ENCODE results near the gene GSG1L. TPM values are rescaled to one million over a fixed set of nuclear protein-coding genes. Genes with fewer than 3 reads are reported as not detected.

Gene GSG1L
- polyA plus RNA-seq, 1 donor (not counting 4 experiments of a cell fraction or from before 2014, with no cell fraction given), result not detected

DNA sequence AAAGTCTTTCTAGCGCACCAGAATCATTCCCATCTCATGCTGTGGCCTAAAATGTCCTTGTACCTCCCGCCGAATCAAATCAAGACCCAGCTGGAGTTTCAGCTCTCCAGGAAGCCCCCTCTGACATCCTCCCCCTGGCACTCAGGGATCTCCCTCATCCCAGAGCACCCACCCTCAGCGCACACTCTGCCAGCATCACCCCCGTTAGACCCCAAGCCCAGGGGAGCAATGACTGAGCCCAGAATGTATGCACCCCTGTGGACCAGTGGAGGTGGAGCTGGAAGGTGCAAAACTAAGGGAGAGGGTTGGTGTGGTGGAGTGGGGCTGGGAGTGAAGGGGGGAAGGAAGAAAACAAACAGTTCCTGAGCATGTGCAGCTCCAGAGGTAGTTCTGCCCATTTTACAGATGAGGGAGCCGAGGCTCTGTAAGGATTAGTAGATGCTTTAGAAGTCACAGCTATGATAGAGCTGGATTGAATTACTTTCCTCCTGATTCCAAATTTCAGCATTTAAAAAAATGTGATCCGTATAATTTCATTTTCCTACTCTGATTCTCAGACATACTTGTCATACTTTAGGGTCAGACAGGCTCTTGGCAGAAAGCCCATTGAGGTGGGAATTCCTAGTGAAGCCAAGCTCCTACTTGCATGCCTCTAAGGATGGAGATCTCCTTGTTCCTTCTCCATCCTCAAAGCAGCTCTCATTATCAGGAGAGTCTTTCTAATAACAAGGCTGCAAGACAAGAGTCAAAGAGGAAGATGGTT is 270.8 kb downstream of the GSG1L start:
- dilution Hi-C loops (cut with MboI; ENCODE audit: extremely low pct_ligation_motif_present, low sequenced_read_pairs), result no loop called here
- Histone ChIP-seq H3K27me3 (ENCODE audit: control insufficient read depth, extremely low read depth, insufficient read depth, low read length) (no peaks in the 10 kb centered on the region), H2AFZ (ENCODE audit: control insufficient read depth, low read length) (no peak overlapping the region), H3K4me1 (ENCODE audit: control insufficient read depth, extremely low read depth, insufficient read depth, low read length) (no peaks in the 10 kb centered on the region), H3K9me3 (ENCODE audit: control insufficient read depth, low read depth, low read length) (no peaks in the 10 kb centered on the region), H3K9ac (ENCODE audit: control insufficient read depth, extremely low read depth, insufficient read depth, low read length) (no peak overlapping the region), H4K20me1 (ENCODE audit: control insufficient read depth, extremely low read depth, insufficient read depth, low read length) (no peaks in the 10 kb centered on the region), H3K4me3 (ENCODE audit: control insufficient read depth in 2 of 3, extremely low read depth in 1 of 3, insufficient read depth in 2 of 3, low read depth in 1 of 3, low read length in 3 of 3) (no peak overlapping the region), H3K4me2 (ENCODE audit: control insufficient read depth, extremely low read depth, insufficient read depth, low read depth, low read length) (no peak overlapping the region), H3K79me2 (ENCODE audit: control insufficient read depth, insufficient read depth, low read length) (no peaks in the 10 kb centered on the region), H3K36me3 (ENCODE audit: control insufficient read depth in 2 of 2, extremely low read depth in 1 of 2, insufficient read depth in 2 of 2, low read length in 2 of 2) (no peaks in the 10 kb centered on the region), H3K27ac (ENCODE audit: control insufficient read depth, insufficient read depth, low read length) (no peak overlapping the region), H3K9me1 (ENCODE audit: control insufficient read depth, extremely low read depth, insufficient read depth, low read length) (no peaks in the 10 kb centered on the region)
- no peak for DNase-seq (ENCODE audit: low read depth, low spot score)
- TF ChIP-seq, protein P1, sequence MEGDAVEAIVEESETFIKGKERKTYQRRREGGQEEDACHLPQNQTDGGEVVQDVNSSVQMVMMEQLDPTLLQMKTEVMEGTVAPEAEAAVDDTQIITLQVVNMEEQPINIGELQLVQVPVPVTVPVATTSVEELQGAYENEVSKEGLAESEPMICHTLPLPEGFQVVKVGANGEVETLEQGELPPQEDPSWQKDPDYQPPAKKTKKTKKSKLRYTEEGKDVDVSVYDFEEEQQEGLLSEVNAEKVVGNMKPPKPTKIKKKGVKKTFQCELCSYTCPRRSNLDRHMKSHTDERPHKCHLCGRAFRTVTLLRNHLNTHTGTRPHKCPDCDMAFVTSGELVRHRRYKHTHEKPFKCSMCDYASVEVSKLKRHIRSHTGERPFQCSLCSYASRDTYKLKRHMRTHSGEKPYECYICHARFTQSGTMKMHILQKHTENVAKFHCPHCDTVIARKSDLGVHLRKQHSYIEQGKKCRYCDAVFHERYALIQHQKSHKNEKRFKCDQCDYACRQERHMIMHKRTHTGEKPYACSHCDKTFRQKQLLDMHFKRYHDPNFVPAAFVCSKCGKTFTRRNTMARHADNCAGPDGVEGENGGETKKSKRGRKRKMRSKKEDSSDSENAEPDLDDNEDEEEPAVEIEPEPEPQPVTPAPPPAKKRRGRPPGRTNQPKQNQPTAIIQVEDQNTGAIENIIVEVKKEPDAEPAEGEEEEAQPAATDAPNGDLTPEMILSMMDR (optimal IDR thresholded peaks at IDR 0.05 in 1 of 3, IDR thresholded peaks at IDR 0.05 in 1 of 3, conservative IDR thresholded peaks at IDR 0.05 in 1 of 3; ENCODE audit: extremely low read depth in 1 of 3, insufficient read depth in 2 of 3, low read length in 3 of 3), result no peak
- no peak for TF ChIP-seq EZH2 (IDR thresholded peaks at IDR 0.05; ENCODE audit: low read length)
- FAIRE-seq, result no peak

DNA sequence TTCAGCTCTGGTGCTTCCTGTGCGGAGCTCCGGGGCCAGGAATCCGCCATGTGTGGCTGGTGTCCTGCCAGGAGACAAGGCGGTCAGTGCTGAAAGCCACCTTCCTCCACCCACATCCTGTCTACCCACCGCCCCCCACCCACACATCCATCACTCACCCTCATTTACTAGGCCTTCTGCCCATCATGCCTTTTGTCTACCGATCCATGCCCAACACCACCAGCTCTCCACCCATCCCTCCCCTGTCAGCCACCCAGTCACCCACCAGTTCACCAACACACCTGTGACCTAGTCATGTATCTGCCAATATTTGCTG is 272.2 kb downstream of the GSG1L start:
- H3K27me3 ChIP-seq (ENCODE audit: control insufficient read depth, extremely low read depth, insufficient read depth, low read length), result no peaks in the 10 kb centered on the region
- H3K79me2 ChIP-seq (ENCODE audit: control insufficient read depth, insufficient read depth, low read length), result no peaks in the 10 kb centered on the region
- no peak overlapping the region for H2AFZ ChIP-seq (ENCODE audit: control insufficient read depth, low read length)
- no peaks in the 10 kb centered on the region for H4K20me1 ChIP-seq (ENCODE audit: control insufficient read depth, extremely low read depth, insufficient read depth, low read length)
- DNase-seq (ENCODE audit: low read depth, low spot score) (no peak), FAIRE-seq (no peak)
- no peak overlapping the region for H3K27ac ChIP-seq (ENCODE audit: control insufficient read depth, insufficient read depth, low read length)
- H3K4me1 ChIP-seq (ENCODE audit: control insufficient read depth, extremely low read depth, insufficient read depth, low read length), result no peaks in the 10 kb centered on the region
- no peak overlapping the region for H3K4me3 ChIP-seq (ENCODE audit: control insufficient read depth in 2 of 3, extremely low read depth in 1 of 3, insufficient read depth in 2 of 3, low read depth in 1 of 3, low read length in 3 of 3)
- no peaks in the 10 kb centered on the region for H3K9me1 ChIP-seq (ENCODE audit: control insufficient read depth, extremely low read depth, insufficient read depth, low read length)
- no peaks in the 10 kb centered on the region for H3K36me3 ChIP-seq (ENCODE audit: control insufficient read depth in 2 of 2, extremely low read depth in 1 of 2, insufficient read depth in 2 of 2, low read length in 2 of 2)
- no peaks in the 10 kb centered on the region for H3K9me3 ChIP-seq (ENCODE audit: control insufficient read depth, low read depth, low read length)
- no peak for TF ChIP-seq EZH2 (IDR thresholded peaks at IDR 0.05; ENCODE audit: low read length)
- TF ChIP-seq, protein P1 (optimal IDR thresholded peaks at IDR 0.05 in 1 of 3, IDR thresholded peaks at IDR 0.05 in 1 of 3, conservative IDR thresholded peaks at IDR 0.05 in 1 of 3; ENCODE audit: extremely low read depth in 1 of 3, insufficient read depth in 2 of 3, low read length in 3 of 3), result no peak
- no peak overlapping the region for H3K9ac ChIP-seq (ENCODE audit: control insufficient read depth, extremely low read depth, insufficient read depth, low read length)
- H3K4me2 ChIP-seq (ENCODE audit: control insufficient read depth, extremely low read depth, insufficient read depth, low read depth, low read length), result no peak overlapping the region
- dilution Hi-C loops (cut with MboI; ENCODE audit: extremely low pct_ligation_motif_present, low sequenced_read_pairs), result no loop called here

All from keratinocyte (primary cell).